Measurements from ENCODE around the gene CFAP20DC. TPM values are rescaled to one million over a fixed set of nuclear protein-coding genes. Genes with fewer than 3 reads are reported as not detected.
"Not testable (repeated sequence)": the region's sequence is repeated elsewhere in the genome, so short reads cannot be mapped to it uniquely, and the experiment has no call there.

Gene CFAP20DC
- total RNA-seq, 1 donor from 2014 or later = 0.98 TPM

DNA sequence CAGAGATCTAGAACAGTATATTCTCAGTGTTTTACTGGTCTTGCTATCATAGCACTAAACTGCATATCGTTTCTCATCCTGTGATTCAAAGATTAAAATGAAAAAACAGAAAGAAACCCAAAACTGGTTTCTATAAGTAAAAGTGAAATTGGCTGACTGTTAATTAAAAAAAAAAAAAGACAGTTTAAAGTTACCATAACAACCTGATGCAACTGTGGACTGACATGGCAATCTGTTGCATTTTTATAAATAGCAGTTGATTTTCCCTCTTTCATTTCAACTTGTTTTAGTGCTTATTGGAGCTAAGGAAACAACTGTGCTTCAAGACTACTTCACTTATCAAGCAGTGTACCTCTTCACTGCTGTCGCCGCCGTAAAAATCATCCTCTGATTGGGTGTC is 186.6 kb downstream of the CFAP20DC start:
- H3K27ac Mint-ChIP-seq = no peak overlapping the region
- peaks cover 4% of the 10 kb centered on the region for H3K27me3 Mint-ChIP-seq
- intact Hi-C loops (cut with micrococcal nuclease) = no loop called here
- H3K4me3 Mint-ChIP-seq = no peak overlapping the region
- DNase-seq = no peak
- H3K36me3 Mint-ChIP-seq (ENCODE audit: low read depth) = no peaks in the 10 kb centered on the region
- no peaks in the 10 kb centered on the region for H3K9me3 Mint-ChIP-seq
- no peaks in the 10 kb centered on the region for H3K4me1 Mint-ChIP-seq

GRCh38 chr3:58861551-58861950 is 188.3 kb downstream of the CFAP20DC start:
- Mint-ChIP-seq H3K4me3 (no peak overlapping the region), H3K36me3 (ENCODE audit: low read depth) (no peaks in the 10 kb centered on the region), H3K4me1 (no peaks in the 10 kb centered on the region), H3K9me3 (no peaks in the 10 kb centered on the region), H3K27ac (no peak overlapping the region), H3K27me3 (peaks cover 2% of the 10 kb centered on the region)
- intact Hi-C loops (cut with micrococcal nuclease) = no loop called here
- no peak for DNase-seq

- no peak overlapping the region for H3K4me3 Mint-ChIP-seq
- H3K4me1 Mint-ChIP-seq = no peaks in the 10 kb centered on the region
- peaks cover 2% of the 10 kb centered on the region for H3K27me3 Mint-ChIP-seq
- no peaks in the 10 kb centered on the region for H3K36me3 Mint-ChIP-seq (ENCODE audit: low read depth)
- H3K27ac Mint-ChIP-seq = no peak overlapping the region
- DNase-seq = no peak
- intact Hi-C loops (cut with micrococcal nuclease) = no loop called here
- no peaks in the 10 kb centered on the region for H3K9me3 Mint-ChIP-seq
Observed at GRCh38 chr3:58858126-58858525, 191.7 kb downstream of the CFAP20DC start.

DNA sequence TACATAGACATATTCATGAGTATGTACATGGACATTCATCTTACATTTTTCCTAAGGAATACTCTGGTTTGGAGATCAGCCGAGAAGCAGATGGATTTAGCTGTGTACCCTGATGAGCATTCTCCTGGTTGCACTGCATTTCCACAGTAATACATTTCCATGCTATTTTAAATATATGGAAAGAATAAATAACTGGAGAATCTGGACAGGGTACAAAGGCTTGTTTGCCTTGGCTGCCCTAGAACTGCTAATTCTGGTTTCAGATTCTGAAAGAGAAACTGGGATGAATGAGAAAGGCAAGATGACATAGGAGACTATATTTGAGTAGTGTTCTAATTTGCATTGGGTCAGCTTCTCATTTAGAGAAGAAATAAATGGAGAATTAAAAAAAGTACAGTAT is 192.4 kb downstream of the CFAP20DC start:
- Mint-ChIP-seq H3K27me3 (no peaks in the 10 kb centered on the region), H3K4me1 (no peaks in the 10 kb centered on the region), H3K27ac (no peak overlapping the region), H3K4me3 (no peak overlapping the region), H3K36me3 (ENCODE audit: low read depth) (no peaks in the 10 kb centered on the region), H3K9me3 (no peaks in the 10 kb centered on the region)
- no peak for DNase-seq
- intact Hi-C loops (cut with micrococcal nuclease) = no loop called here

GRCh38 chr3:58848826-58849225 is 201.0 kb downstream of the CFAP20DC start:
- Mint-ChIP-seq H3K4me3 (no peak overlapping the region), H3K36me3 (ENCODE audit: low read depth) (no peaks in the 10 kb centered on the region), H3K9me3 (no peaks in the 10 kb centered on the region), H3K4me1 (no peaks in the 10 kb centered on the region), H3K27me3 (no peaks in the 10 kb centered on the region), H3K27ac (no peak overlapping the region)
- intact Hi-C loops (cut with micrococcal nuclease) = no loop called here
- no peak for DNase-seq

GRCh38 chr3:58842050-58842747 is 207.6 kb downstream of the CFAP20DC start:
- H3K4me1 Mint-ChIP-seq; intact Hi-C loops (cut with micrococcal nuclease); H3K9me3 Mint-ChIP-seq; H3K36me3 Mint-ChIP-seq (ENCODE audit: low read depth); H3K27me3 Mint-ChIP-seq; DNase-seq; H3K27ac Mint-ChIP-seq; H3K4me3 Mint-ChIP-seq: not testable (repeated sequence)

DNA sequence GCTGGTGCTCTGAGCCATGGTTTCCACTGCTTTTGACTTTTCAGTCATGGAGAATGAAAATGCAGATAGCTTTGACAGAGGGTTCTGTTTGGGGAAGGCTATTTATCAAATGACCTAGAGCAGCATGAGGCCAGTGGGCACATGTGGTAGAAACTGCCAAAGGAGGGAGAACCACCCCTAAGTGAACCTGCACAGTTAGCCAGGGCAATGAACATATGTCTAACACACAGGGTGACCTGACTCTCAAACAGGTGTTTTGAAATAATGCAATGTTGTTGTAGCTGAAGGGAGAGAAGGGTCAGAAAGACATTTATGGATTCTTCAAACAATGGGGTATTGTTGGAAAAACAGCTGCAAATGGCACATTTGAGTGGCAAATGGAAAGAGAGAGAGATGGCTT is 208.9 kb downstream of the CFAP20DC start:
- Mint-ChIP-seq H3K36me3 (ENCODE audit: low read depth) (no peaks in the 10 kb centered on the region), H3K4me3 (no peak overlapping the region), H3K27me3 (peaks cover 5% of the 10 kb centered on the region), H3K4me1 (no peaks in the 10 kb centered on the region), H3K9me3 (no peaks in the 10 kb centered on the region), H3K27ac (no peak overlapping the region)
- DNase-seq = no peak
- intact Hi-C loops (cut with micrococcal nuclease) = no loop called here

DNA sequence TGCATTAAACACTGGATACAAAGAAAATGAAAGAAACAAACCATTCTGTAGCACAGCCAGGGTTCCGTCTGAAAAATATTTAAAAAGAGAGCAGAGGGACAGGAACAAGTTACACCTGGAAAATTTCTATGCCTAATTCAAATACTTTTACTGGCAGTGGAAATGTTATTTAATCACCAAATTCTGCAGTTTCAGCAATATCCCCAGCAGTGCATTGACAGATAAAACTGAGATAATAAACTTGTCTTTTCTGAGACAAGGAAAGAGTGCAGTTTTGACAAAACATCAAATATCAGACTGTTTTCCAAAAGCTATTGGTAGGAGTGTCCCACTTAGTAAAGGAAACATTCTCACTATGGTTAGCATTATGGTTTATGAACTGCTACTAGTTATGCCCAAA is 209.9 kb downstream of the CFAP20DC start:
- intact Hi-C loops (cut with micrococcal nuclease) = no loop called here
- Mint-ChIP-seq H3K9me3 (no peaks in the 10 kb centered on the region), H3K27ac (no peak overlapping the region), H3K36me3 (ENCODE audit: low read depth) (no peaks in the 10 kb centered on the region), H3K4me3 (no peak overlapping the region), H3K4me1 (no peaks in the 10 kb centered on the region), H3K27me3 (peaks cover 5% of the 10 kb centered on the region)
- no peak for DNase-seq

DNA sequence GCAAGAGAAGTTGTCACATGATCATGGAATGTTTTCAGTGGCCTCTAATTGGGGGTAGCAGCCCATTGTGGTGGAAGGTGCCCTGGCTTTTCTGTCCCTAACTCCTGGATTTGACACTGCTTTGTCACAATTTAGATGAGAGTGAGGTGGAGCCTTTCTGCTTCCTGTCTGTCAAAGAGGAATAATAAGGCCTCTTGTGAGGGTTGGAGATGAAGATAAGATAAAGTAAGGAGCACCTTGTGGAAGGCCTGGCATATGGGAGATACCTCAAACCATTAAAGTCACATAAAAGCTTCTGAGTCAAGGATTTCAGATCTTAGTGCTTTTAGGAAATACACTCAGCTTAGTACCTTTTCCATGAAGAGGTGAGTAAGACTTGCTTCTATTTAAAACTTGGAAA is 210.6 kb downstream of the CFAP20DC start:
- Mint-ChIP-seq H3K4me1 (no peaks in the 10 kb centered on the region), H3K9me3 (no peaks in the 10 kb centered on the region), H3K36me3 (ENCODE audit: low read depth) (no peaks in the 10 kb centered on the region), H3K27me3 (peaks cover 5% of the 10 kb centered on the region), H3K4me3 (no peak overlapping the region), H3K27ac (no peak overlapping the region)
- intact Hi-C loops (cut with micrococcal nuclease) = no loop called here
- no peak for DNase-seq

DNA sequence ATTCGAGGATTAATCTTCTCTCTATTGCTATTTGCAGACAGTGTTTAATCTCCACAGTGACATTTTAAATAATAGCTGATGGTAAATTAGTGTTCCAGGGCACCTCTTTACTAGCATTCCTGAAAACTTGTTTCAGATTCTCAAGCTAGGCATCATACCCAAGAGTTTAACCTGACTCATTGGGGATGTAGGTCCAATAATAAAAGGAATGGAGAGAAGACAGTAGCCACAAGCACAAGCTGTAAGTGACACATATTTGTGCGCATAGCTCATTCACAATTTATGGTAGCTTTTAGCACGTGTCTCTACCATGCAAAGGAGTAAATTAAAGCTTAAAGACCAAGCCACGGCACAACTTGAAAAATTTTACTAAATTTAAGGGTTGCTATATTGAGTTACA is 212.0 kb downstream of the CFAP20DC start:
- H3K27me3 Mint-ChIP-seq = peaks cover 7% of the 10 kb centered on the region
- intact Hi-C loops (cut with micrococcal nuclease) = no loop called here
- H3K9me3 Mint-ChIP-seq = no peaks in the 10 kb centered on the region
- DNase-seq = no peak
- H3K36me3 Mint-ChIP-seq (ENCODE audit: low read depth) = no peaks in the 10 kb centered on the region
- H3K4me3 Mint-ChIP-seq = no peak overlapping the region
- H3K4me1 Mint-ChIP-seq = no peaks in the 10 kb centered on the region
- no peak overlapping the region for H3K27ac Mint-ChIP-seq

DNA sequence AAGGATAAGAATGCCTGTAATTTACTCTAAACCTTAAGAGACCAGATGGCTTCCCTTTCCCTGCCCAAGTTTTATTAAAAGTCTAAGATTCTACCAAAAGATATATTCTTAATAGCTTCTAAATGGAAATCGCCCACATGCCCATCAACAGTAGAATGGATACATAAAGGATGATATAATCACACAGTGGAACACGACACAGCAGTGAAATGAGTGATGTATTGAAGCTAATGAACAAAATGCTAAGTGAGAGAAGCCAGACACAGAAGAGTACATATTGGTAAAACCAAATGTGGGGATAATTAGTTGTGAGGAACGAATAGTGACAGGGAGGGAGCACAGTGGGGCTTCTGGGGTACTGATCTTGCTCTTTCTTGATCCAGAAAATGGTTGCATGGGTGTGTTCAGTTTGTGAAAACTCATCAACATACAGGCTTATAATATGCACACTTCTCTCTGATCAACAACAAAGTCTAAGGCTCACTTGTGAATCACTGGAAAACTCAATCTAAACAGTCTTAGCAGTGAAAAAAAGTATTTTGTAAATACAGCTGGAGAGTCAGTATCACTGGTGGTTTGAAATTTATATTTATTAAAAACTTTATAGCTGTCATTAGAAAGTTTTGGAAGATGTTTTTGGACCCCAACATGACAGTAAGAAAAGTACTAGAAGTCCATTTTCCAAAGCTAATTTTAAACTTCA is 212.5 kb downstream of the CFAP20DC start:
- H3K27ac Mint-ChIP-seq = no peak overlapping the region
- no peak for DNase-seq
- peaks cover 7% of the 10 kb centered on the region for H3K27me3 Mint-ChIP-seq
- H3K36me3 Mint-ChIP-seq (ENCODE audit: low read depth) = no peaks in the 10 kb centered on the region
- no peaks in the 10 kb centered on the region for H3K9me3 Mint-ChIP-seq
- intact Hi-C loops (cut with micrococcal nuclease) = no loop called here
- H3K4me1 Mint-ChIP-seq = no peaks in the 10 kb centered on the region
- H3K4me3 Mint-ChIP-seq = no peak overlapping the region

DNA sequence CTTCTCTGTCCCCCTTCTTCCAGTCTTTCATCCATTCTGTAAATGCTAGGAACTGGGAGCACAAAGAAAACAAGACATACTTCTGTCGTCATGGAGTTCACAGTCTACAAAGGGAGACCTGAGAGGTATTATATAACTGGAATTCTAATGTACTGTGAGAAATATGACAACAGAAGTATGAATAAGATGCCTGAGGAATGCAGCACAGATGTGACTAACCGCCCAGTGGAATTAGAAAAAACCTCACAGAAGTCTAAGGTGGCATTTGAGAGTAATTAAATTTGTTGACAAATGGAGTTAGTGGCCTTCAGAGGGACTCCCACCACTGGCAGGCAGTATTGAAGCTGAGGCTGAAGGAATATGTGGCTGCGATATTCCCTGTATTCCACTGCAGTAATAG is 214.7 kb downstream of the CFAP20DC start:
- intact Hi-C loops (cut with micrococcal nuclease) = no loop called here
- no peaks in the 10 kb centered on the region for H3K36me3 Mint-ChIP-seq (ENCODE audit: low read depth)
- no peak overlapping the region for H3K27ac Mint-ChIP-seq
- DNase-seq = no peak
- no peaks in the 10 kb centered on the region for H3K4me1 Mint-ChIP-seq
- no peak overlapping the region for H3K4me3 Mint-ChIP-seq
- peaks cover 7% of the 10 kb centered on the region for H3K27me3 Mint-ChIP-seq
- no peaks in the 10 kb centered on the region for H3K9me3 Mint-ChIP-seq

- H3K9me3 Mint-ChIP-seq = no peaks in the 10 kb centered on the region
- intact Hi-C loops (cut with micrococcal nuclease) = no loop called here
- peaks cover 7% of the 10 kb centered on the region for H3K27me3 Mint-ChIP-seq
- H3K27ac Mint-ChIP-seq = no peak overlapping the region
- DNase-seq = no peak
- H3K4me3 Mint-ChIP-seq = no peak overlapping the region
- no peaks in the 10 kb centered on the region for H3K36me3 Mint-ChIP-seq (ENCODE audit: low read depth)
- no peaks in the 10 kb centered on the region for H3K4me1 Mint-ChIP-seq
Observed at GRCh38 chr3:58833491-58833890, 216.3 kb downstream of the CFAP20DC start.

- DNase-seq = no peak
- Mint-ChIP-seq H3K9me3 (no peaks in the 10 kb centered on the region), H3K36me3 (ENCODE audit: low read depth) (no peaks in the 10 kb centered on the region), H3K27ac (no peak overlapping the region), H3K27me3 (peaks cover 2% of the 10 kb centered on the region), H3K4me3 (no peak overlapping the region), H3K4me1 (no peaks in the 10 kb centered on the region)
- intact Hi-C loops (cut with micrococcal nuclease) = no loop called here
Observed at GRCh38 chr3:58829321-58830000, 220.4 kb downstream of the CFAP20DC start.

All from activated CD4-positive, alpha-beta T cell treated with anti-CD3 and anti-CD28 coated beads, Interleukin-2, amount 10 ng/mL, durations not matched to agents 24 days and 14 days (primary cell).